Cardiac fibroblast (primary cell): Measurements from ENCODE around the gene ZNRF2.

Experiments used
- DNase-seq, 2 donors: peaks; one replicate each; pipeline versions ENCODE4 v3.0.0 to v3.0.0-alpha.2; 2010; ENCODE audit warnings: low read depth in 2 of 2
- H3K4me3 ChIP-seq, 2 donors: replicated peaks in 1 of 2; 1 replicate in 1 of 2; 2 replicates in 1 of 2; pipeline ENCODE4 v1.5.1; 2011; ENCODE audit warnings: low read depth in 2 of 2, low read length in 2 of 2, mild to moderate bottlenecking in 2 of 2, moderate library complexity in 1 of 2
- TF ChIP-seq, protein P1 (sequence below): IDR thresholded peaks from one replicate; pipeline ENCODE4 v1.5.1; 2011; ENCODE audit warnings: low read depth, mild to moderate bottlenecking, low read length, inconsistent platforms

Gene ZNRF2

DNA sequence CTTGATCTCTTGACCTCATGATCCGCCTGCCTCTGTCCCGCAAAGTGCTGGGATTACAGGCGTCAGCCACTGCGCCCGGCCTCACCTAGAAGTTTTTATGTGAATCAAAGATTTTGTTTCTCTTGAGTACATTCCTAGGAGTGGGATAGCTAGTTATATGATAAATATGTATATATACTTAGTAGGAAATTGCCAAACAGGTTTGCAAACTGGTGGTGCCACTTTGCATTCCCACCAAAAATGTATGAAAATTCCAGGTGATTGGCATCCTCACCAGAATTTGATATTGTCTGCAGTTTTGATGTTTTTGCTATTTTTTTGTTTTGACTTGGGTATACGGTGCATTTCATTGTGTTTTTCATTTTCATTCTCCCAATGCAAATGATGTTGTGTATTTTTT is 107.4 kb downstream of the ZNRF2 start:
- no peak overlapping the region for H3K4me3 ChIP-seq
- TF ChIP-seq, protein P1, sequence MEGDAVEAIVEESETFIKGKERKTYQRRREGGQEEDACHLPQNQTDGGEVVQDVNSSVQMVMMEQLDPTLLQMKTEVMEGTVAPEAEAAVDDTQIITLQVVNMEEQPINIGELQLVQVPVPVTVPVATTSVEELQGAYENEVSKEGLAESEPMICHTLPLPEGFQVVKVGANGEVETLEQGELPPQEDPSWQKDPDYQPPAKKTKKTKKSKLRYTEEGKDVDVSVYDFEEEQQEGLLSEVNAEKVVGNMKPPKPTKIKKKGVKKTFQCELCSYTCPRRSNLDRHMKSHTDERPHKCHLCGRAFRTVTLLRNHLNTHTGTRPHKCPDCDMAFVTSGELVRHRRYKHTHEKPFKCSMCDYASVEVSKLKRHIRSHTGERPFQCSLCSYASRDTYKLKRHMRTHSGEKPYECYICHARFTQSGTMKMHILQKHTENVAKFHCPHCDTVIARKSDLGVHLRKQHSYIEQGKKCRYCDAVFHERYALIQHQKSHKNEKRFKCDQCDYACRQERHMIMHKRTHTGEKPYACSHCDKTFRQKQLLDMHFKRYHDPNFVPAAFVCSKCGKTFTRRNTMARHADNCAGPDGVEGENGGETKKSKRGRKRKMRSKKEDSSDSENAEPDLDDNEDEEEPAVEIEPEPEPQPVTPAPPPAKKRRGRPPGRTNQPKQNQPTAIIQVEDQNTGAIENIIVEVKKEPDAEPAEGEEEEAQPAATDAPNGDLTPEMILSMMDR = no peak
- no peak for DNase-seq

- H3K4me3 ChIP-seq = no peak overlapping the region
- TF ChIP-seq, protein P1 = no peak
- DNase-seq = no peak
Observed at GRCh38 chr7:30395676-30396075, 111.3 kb downstream of the ZNRF2 start.

DNA sequence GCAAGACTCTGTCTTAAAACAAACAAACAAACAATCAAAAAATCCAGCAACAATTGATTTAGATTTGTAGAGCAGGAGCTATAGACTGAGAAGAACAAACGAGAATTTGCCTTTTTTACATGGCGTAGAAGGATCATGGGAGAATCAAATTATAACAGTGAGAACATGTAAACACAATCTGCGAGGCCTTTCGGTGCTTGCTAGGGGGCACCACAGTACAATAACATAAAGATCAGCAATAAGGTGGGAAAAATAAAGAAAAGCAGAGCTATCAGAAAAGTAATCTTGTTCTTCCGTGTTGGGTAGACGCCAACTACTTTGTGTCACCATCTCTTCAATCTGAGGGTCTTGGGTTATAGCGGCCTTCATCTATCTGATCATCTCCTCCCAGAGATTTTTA is 112.0 kb downstream of the ZNRF2 start:
- no peak overlapping the region for H3K4me3 ChIP-seq
- peak in 1 of 2 donors; percentile 22 for DNase-seq
- TF ChIP-seq, protein P1 = no peak

DNA sequence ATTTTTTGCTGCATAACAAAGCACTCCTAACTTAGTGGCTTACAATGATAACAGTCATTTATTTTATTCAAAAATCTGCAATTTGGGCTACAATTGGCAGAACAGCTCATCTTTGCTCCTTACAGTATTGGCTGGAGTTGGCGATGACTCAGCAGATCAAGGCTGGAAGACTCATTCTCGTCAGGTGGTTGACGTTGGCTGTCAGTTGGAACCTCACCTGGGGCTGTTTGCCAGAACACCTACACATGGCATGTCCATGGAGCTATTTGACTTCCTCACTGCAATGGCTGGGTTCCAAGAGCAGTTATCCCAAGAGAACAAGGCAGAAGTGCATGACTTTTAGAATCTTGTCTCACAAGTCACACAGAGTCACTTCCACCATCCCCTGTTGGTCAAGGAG is 119.1 kb downstream of the ZNRF2 start:
- TF ChIP-seq, protein P1 = no peak
- no peak for DNase-seq
- no peak overlapping the region for H3K4me3 ChIP-seq

DNA sequence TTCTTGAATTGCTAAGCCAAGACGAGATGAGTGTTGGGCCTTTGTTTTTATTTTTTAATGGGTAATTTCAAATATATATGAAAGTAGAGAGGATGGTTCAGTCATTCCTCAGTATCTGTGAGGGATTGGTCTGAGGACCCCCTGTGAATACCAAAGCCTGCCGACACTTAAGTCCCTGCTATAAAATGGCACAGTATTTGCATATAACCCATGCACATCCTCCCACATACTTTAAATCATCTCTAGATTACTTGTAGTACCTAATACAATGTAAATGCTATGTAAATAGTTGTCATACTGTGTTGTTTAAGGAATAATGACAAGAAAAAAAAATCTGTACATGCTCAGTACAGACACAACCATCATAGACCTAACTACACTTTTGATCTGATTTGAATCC is 120.8 kb downstream of the ZNRF2 start:
- no peak for DNase-seq
- no peak overlapping the region for H3K4me3 ChIP-seq
- TF ChIP-seq, protein P1 = no peak

GRCh38 chr7:30406664-30407425 is 122.4 kb downstream of the ZNRF2 start:
- TF ChIP-seq, protein P1 = no peak
- no peak overlapping the region for H3K4me3 ChIP-seq
- no peak for DNase-seq

DNA sequence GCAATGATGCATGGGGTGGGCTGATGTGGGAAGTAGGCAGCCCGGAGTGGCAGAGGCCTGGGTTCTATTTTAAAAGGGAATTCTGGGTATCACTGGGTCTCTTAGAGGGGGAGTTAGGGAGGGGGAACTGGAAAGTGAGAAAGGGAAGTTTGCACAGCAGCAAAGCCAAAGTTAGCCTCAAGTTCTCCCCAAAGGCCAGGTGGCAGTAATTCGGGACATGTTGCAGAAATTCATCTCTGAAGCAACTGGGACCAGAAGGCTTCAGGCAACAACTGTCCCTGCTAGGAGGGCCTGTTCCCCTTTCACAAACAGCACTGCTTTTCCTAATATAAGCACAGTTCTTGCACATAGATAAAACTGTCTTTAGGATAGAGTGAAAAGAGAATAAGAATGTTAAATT is 126.8 kb downstream of the ZNRF2 start:
- no peak for DNase-seq
- TF ChIP-seq, protein P1 = no peak
- H3K4me3 ChIP-seq = no peak overlapping the region
